DLD1 (cell line): ENCODE results near the gene PORCN.
"Not testable (repeated sequence)": the region's sequence is repeated elsewhere in the genome, so short reads cannot be mapped to it uniquely, and the experiment has no call there.

Experiments used
- in situ Hi-C: cut with HindIII; loops from 2 replicates; pipeline ENCODE4 v1.10.0; 2017; ENCODE audit warnings: low sequenced_read_pairs

Gene PORCN

DNA sequence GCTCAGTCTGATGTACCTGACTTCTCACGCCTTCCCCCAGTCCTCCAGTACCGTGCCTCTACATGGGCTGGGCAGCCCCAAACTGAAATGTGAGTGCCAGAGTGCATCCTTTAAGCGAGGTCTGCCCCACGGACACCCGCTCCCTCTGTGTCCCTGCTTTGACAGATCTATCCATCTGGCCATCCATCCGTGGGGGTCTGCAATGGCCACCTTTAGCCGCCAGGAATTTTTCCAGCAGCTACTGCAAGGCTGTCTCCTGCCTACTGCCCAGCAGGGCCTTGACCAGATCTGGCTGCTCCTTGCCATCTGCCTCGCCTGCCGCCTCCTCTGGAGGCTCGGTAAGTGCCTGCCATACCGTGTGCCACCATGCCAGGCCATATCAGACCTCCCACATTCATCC, 827 bp downstream of the PORCN start:
- in situ Hi-C loops, result no loop called here

DNA sequence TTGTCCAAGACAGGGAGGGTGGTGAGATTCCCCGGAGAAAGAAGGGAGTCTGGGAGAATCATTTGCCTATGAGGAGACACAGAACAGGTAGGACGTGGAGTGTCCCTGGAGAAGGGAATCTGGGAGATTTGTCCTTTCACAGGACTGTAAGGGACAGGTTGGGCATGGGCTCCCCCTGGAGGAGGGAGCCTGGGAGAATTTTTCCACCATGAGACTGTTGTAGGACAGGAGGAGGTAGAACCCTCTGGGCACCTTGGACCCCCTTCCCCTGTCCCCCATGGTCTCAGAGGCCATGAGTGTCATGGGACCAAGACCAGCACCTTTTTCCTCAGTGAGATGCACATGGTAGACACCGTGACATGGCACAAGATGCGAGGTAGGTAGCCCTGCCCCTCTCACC, 2.8 kb downstream of the PORCN start:
- in situ Hi-C loops, result no loop called here

DNA sequence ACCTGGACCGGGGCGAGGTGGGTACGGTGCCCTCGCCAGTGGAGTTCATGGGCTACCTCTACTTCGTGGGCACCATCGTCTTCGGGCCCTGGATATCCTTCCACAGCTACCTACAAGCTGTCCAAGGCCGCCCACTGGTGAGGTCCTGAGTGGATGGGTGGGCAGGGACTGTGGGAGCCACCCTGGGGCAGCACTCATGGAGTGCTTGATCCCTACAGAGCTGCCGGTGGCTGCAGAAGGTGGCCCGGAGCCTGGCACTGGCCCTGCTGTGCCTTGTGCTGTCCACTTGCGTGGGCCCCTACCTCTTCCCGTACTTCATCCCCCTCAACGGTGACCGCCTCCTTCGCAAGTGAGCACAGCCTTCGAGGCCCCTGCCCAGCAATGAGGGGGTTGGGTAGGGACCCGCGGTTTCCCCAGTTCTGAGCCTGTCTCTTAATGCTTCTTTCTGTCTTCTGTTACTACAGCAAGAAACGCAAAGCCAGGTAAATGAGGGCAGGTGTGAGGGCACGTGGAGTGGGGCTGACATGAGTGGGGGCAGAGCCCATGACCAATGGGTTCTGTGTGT, 3.7 kb downstream of the PORCN start:
- in situ Hi-C loops, result no loop called here

DNA sequence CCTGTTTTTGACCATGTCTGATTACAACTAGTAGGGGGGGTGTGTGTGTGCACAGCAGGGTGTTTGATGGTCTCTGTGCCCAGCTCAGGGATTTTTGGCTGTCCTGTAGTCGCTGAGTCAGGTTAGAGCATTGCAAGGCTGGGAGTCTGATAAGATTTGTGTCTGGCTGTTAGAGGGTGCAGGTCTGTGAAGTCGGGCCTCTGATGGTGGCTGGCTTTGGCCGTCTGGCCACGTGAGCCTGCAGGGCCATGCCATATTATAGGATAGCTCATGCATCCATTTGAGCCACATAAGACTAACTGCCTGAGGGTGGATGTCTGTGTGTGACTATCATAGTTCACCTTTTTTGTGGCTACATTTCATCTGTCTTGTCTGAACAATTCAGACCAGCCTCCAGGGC, 4.9 kb downstream of the PORCN start:
- in situ Hi-C loops, result no loop called here

DNA sequence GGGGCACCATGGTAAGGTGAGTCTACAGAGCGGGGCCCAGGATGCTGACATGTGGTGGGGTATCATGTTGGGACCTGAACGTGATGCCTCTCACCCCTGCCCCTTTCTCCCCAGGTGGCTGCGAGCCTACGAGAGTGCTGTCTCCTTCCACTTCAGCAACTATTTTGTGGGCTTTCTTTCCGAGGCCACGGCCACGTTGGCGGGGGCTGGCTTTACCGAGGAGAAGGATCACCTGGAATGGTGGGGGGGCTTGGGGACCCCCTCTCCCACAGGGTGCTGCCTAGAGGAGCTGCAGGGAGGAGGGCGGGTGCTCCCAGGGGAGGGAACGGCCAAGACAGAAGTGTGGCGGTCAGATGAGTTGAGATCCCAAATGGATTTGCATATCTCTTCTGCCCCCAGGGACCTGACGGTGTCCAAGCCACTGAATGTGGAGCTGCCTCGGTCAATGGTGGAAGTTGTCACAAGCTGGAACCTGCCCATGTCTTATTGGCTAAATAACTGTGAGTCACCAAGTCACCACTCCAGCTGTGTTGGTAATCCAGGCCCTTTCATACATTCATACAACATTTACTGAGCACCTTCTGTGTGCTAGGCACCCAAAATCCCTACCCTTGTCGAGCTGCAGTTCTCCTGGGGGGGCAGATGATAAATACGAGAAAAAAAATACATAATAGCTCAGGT, 5.5 kb downstream of the PORCN start:
- in situ Hi-C loops, result no loop called here

DNA sequence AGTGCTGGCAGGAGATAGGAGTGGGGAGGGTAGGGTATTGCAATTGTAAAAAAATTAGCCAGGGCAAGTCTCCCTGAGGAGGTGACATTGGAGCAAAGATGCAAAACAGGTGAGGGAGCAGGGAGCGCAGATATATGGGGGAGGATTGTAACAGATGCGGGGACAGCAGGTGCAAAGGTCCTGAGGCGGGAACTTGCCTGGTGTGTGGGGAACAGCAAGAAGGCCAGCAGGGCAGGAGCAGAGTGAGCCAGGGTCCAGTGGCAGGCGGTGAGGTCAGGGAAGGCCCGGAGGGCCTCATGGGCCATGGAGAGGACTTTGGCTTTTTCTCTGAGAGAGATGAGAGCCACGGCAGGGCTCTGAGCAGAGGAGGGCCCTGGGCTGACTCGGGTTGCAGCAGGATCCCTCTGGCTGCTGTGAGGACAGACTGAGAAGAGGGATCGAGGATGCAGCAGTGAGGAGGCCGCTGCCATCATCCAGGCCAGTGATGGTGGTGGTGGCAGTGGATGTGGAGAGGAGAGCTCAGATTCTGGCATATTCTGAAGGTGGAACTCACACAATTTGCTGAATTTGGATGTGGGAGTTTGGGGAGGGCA, 6.2 kb downstream of the PORCN start:
- in situ Hi-C loops, result no loop called here

DNA sequence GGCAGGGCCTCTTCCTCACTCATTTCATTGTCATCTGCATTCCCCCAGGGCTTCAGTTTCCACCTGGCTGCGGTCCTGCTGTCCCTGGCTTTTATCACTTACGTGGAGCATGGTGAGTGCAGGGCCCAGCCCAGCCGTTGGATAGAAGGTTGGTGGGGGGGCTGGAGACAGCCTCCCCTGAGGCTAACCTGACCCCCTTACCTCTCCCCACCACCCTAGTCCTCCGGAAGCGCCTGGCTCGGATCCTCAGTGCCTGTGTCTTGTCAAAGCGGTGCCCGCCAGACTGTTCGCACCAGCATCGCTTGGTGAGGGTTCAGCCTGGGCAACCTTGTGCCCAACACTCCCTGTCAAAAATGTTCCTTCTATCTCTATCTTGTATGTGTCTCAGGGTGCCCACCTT, 7.0 kb downstream of the PORCN start:
- in situ Hi-C loops, result no loop called here

DNA sequence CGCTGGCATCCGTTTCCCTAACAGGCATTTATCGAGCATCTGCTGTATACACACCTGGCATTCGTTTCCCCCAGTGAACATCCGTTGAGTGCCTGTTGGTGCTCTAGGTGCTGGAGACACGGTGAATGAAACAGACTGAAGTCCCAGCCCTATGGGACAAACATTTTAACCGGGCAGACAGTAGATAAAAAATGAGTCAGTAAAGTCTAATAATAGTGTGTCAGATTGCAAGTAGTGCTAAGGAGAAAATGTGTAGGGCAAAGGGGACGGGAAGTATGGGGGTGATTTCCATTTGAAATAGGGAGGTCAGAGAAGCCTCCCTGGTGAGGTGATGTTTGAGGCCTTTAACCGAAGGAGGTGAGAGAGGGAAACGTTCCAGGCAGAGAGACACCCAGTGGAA, 7.5 kb downstream of the PORCN start:
- in situ Hi-C loops, result no loop called here

DNA sequence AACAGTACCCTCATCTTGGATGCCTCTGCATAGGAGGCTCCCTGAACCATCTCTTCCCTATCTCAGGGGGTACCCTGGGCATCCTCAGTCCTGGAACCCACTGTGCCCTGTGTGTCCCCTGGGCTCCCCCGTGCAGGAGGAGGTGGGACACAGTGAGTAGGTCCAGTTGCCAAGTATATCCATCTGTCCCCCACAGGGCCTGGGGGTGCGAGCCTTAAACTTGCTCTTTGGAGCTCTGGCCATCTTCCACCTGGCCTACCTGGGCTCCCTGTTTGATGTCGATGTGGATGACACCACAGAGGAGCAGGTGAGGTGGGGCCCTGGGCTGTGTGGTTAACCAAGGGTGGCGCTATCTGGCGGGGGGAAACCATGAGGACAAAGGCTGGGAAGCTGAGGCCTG, 8.2 kb downstream of the PORCN start:
- in situ Hi-C loops, result no loop called here

DNA sequence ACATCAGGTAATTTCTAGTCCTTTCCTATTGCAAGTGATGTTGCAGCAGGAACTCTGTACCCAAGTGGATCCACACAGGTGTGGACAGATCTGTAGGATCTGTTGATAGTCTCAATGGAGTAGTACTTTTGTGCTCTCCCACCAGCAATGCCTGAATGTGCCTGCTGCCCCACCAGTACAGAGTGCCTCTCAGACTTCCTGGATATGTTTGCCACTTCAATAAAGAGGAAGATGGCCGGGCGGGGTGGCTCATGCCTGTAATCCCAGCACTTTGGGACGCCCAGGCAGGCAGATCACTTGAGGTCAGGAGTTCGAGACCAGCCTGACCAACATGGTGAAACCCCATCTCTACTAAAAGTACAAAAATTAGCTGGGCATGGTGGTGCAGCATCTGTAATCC, 10.7 kb downstream of the PORCN start:
- in situ Hi-C loops, result not testable (repeated sequence)

DNA sequence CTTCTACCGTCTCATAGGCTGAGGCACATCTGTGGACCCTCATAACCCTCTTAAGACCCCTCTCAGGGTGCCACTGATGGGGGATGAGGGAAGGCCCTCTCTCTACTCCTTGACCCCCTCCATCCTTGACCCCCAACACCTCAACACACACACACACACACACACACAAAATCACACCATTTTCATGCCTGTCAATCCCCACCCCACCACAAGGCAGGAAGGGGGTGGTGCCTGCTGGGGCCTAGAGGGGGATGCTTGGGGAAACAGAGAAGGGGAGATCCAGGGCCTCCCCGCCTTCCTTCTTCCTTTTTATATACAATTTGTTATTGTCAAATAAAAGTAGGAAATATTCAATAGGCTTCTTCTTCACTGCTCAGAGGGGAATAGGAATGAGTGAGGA, 11.7 kb downstream of the PORCN start:
- in situ Hi-C loops, result no loop called here

DNA sequence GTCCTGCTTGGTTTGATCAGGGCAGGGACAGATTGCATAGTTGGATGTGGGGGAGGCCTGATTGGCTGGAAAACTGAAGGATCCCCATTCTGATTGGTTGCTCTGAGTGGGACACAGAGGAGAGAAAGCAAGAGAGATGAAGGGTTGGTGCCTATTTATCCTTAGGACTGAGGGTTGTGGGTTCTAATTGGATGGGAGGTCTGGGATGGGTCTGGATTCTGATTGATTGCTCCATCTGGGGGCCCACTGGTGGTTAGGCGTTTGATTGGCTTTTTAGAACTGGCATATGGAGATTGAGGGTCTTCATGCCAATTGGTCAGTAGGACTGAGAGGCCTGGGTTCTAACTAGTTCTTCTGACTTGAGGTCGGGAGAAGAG, 12.2 kb downstream of the PORCN start:
- in situ Hi-C loops, result no loop called here

DNA sequence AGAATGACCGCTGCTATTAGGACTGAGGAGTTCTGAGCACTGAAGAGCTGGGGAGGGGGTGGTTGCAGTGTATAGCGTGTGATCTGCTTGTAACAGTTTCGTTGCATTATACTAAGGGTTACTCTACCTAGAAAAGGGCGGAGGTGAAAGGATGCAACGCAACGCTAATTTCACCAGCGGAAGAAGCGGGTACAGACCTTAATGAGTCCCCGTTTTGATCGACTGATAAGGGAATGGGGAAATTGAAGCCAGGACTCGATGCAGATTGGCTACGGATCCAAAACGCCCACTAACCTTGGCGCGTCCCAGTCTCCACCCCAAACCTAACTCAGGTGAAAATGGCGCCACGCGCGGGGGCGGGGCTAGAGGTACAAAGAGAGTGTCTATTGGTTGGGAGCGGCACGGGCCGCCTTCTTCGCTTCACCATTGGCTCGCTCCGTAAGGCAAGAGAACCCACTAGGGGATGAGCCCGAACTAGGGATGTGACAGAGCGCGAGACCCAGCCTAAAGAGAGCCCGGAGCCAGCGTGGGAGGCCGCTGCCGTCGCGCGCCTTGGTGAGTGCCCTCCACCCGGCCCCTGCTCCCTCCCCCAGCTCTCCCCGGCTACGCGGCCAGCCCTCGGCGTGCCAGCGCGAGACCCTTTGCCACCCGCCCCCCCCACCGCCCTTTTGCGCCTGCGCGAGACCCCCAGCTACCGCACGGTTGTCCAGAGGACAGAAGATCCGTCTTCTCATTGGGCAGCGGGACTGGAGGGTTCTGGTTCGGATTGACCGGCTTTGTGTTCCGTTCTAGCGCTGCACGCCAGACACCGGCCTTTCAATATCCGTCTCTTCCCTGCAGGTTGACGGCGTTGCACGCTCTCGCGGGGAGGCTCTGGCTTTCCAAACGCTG, 12.8 kb downstream of the PORCN start, which contains the start of gene EBP:
Gene EBP, plus strand, starts transcription at position 456 of the 891 bp plus-strand sequence. CDS start 1,964 bp downstream, outside the sequence.
- in situ Hi-C loops, result no loop called here

DNA sequence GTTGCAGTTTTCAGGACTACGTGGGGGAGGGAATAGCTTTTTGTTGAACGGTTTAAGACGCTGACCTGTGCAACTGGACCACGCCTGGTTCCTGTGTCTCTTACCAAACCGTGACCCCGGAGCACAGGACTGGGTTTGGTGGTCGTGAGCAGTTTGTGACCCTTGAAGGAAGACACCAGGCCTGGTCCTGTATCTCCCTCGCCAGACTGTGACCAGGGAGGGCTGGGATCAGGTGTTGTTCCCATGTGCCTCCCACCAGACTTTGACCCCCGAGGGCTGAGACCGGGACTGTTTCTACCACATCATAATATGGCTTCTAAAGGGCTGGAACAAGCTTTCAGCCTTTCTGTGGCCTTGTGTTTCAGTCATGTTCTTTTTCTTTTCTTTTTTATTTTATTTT, 13.5 kb downstream of the PORCN start:
- in situ Hi-C loops, result no loop called here

DNA sequence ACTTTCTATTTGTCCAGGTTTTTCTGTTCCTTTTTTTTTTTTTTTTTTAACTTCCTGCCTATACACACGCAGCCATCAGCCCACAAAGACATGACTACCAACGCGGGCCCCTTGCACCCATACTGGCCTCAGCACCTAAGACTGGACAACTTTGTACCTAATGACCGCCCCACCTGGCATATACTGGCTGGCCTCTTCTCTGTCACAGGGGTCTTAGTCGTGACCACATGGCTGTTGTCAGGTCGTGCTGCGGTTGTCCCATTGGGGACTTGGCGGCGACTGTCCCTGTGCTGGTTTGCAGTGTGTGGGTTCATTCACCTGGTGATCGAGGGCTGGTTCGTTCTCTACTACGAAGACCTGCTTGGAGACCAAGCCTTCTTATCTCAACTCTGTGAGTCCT, 14.9 kb downstream of the PORCN start:
- in situ Hi-C loops, result no loop called here

DNA sequence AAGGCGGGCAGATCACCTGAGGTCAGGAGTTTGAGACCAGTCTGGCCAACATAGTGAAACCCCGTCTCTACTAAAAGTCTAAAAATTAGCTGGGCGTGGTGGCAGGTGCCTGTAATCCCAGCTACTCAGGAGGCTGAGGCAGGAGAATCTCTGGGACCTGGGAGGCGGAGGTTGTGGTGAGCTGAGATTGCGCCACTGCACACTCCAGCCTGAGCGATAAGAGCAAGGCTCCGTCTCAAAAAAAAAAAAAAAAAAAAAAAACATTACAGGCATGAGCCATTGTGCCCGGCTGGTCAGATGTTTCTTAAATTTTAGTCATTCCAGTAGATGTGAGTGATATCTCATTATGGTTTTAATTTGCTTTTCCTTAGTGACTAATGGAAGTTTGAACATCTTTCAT, 17.1 kb downstream of the PORCN start:
- in situ Hi-C loops, result not testable (repeated sequence)

DNA sequence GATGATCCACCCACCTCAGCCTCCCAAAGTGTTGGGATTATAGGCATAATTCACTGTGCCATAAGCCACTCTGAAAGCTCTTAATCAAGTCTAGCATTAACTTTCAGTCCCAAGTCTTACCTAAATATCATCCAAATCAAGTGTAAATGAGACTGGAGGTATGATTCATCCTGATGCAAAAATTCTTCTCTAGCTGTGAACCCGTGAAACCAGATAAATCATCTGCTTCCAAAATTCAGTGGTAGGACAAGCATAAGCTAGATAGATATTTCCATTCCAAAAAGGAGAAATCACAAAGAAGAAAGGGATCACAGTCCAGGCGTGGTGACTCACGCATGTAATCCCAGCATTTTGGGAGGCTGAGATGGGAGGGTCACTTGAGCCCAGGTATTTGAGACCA, 21.9 kb downstream of the PORCN start:
- in situ Hi-C loops, result no loop called here

DNA sequence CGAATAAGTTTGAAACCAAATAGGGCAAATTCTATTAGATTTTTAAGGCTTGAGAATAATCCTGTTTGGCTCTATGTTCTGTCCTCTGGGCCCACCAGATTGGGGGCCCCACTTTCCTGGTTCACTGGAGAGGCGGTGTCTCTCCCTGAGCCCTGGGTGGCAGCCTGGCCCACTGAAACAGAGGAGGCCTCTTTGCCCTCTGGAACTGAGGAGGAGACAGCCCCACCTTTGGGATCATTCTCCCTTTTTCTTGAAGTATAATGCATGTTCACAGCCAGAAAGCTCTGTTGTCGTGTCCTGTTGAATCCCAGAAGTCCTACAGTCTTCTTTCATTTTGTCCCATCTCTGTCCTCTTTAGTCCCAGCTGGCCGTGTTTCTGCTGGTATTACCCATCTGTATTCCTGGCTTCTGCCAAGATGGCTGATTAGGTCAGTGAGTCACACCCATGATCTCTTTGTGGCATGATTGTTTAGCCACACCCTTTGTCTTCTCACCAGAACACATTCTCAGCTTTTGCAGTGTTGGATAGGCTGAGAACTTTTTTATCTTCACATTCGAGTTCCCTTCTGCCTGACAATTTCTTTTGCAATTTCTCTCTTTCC, 22.7 kb downstream of the PORCN start:
- in situ Hi-C loops, result no loop called here

DNA sequence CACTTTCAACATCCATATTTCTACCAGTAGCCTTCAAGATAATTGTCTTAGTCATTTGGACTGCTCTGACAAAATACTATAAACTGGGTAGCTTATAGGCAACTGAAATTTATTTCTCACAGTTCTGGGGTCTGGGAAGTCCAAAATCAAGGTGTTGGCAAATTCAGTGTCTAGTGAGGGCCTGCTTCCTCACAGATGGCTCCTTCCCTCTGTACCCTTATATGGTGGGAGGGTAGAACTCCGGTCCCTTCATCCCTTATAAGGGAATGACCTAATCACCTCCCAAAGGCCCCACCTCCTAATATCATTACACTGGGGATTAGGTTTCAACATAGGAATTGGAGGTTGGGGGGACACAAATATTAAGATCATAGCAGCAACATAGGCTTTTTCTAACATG, 23.4 kb downstream of the PORCN start:
- in situ Hi-C loops, result no loop called here

DNA sequence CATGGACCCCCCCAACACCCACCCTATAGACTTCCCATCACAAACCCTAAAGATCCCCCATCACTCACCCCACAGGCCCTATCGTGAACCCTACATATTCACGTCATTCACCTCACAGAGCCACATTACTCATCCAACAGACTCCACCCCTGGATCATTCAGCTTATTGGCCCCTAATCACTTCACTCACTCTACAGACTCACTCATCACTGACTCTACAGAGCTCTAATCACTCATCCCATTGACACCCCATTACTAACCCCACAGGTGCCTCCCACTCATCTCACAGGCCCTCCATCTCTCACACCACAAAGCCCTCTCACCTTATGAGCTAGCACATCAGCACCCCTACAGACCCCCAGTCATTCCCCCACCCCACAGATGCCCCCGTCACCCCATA, 24.4 kb downstream of the PORCN start:
- in situ Hi-C loops, result no loop called here

DNA sequence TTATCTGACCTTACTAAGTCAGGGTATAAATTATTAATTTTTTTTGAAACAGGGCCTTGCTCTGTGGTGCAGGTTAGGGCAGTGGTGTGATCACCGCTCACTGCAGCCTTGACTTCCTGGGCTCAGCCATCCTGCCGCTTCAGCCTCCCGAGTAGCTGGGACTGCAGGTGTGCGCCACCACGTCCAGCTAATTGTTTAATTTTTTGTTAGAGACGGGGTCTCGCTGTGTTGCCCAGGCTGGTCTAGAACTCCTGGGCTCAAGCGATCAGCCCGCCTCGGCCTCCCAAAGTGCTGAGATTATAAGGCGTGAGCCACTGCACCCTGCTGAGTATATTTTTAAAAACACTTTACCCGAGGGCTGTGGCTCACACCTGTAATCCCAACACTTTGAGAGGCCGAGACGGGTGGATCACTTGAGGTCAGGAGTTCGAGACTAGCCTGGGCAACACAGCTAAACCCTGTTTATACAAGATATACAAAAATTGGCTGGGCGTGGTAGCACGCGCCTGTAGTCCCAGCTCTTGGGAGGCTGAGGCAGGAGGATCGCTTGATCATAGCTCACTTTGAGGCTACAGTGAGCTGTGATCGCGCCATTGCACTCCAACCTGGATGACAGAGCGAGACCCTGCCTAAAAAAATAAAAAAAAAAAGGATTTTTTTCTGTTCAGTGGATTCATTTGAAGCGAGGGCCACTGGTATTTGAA, 30.0 kb downstream of the PORCN start:
- in situ Hi-C loops, result no loop called here
